ENCODE measurements around the gene PAPOLG.
"Not testable (repeated sequence)": the region's sequence is repeated elsewhere in the genome, so short reads cannot be mapped to it uniquely, and the experiment has no call there.

PAPOLG gene

DNA sequence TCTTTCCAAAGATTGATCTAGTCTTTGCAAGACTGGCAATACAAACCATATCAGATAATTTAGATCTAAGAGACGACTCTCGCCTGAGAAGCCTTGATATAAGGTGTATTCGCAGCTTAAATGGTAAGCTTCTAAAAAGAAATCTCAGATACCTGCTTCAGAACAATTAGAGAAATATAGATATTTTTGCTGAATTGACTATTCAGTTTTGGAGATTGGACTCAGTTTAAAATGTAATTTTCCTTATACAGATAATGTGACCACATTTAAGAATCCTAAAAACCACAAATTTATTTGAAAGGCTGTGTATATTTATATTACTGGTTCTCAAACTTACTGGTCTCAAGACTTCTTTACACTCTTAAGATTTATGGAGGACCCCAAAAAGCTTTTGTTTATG is 15.4 kb downstream of the PAPOLG start:
- in situ Hi-C loops (cut with HindIII; ENCODE audit: low sequenced_read_pairs), result no loop called here

DNA sequence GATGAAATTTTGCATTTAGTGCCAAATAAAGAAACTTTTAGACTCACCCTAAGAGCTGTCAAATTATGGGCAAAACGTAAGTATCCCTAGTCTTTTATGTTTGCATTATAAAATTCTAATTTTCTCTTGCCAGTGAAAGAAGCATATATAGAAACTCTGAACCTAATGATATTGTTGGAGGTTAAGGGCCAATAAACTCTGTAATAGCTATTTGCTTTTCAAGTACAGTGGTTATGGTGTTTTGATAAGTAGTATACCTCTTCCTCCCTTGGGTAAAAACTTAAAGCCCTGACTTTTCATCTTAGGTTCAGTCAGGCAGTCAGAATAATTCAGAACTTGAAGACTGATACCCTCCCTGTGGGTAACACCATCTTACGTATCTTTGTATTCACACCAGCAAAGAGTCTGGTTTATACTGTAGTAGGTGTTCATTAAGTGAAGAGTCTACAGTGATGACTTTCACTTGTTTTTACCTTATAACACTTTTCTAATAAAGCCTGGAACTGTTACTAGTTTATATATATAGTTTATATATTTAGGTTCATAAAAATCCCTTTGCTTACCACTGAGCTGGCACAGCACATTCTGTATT is 19.1 kb downstream of the PAPOLG start:
- in situ Hi-C loops (cut with HindIII; ENCODE audit: low sequenced_read_pairs), result no loop called here

DNA sequence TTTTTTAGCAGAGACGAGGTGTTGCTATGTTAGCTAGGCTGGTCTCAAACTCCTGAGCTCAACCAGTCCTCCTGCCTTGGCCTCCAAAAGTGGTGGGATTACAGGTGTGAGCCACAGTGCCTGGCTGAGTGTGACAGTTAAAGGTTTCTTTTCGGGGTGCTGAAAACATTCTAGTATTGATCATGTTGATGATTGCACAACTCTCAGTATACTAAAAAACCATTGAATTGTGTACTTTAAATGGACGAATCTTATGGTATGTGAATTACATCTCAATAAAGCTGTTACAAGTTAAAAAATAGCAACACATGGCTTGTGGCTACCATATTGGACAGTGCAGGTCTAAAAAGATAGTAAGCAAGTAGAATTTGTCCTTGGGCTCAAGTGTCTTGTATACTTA is 22.3 kb downstream of the PAPOLG start:
- in situ Hi-C loops (cut with HindIII; ENCODE audit: low sequenced_read_pairs), result no loop called here

DNA sequence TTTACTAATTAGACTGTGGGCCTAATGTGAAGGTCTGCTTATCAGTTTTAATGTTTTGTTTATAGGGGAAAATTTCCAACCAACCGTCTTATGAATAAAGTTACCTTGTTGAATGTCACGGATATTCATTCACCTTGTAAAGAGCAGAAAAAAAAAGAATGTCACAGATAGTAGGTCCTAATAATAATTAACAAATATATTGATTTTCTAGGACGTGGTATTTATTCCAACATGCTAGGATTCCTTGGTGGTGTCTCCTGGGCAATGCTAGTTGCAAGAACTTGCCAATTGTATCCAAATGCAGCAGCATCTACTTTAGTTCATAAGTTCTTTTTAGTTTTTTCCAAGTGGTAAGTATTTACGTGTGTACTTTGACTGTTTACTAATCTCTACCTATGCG is 23.4 kb downstream of the PAPOLG start:
- in situ Hi-C loops (cut with HindIII; ENCODE audit: low sequenced_read_pairs), result no loop called here

DNA sequence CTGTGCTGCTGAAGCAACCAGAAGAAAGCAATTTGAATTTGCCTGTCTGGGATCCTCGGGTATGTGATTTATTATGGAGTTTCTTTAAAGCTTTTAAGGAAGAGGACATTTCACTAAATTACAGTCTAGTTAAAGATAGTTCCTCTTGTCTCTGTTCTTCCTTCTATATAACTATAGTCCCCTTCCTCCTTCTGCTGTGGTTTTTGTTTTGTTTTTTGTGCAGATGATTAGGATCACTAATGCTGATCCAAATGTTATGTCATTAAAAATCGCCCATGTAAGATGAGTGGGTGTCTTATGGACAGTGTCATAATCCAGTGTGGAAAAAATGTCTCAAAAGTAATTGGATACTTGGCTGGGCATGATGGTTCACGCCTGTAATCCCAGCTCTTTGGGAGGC is 24.7 kb downstream of the PAPOLG start:
- in situ Hi-C loops (cut with HindIII; ENCODE audit: low sequenced_read_pairs), result loop anchor here (5.0 kb wide), 1 partner anchor 82 kb away; no protein-coding TSS in a partner anchor

DNA sequence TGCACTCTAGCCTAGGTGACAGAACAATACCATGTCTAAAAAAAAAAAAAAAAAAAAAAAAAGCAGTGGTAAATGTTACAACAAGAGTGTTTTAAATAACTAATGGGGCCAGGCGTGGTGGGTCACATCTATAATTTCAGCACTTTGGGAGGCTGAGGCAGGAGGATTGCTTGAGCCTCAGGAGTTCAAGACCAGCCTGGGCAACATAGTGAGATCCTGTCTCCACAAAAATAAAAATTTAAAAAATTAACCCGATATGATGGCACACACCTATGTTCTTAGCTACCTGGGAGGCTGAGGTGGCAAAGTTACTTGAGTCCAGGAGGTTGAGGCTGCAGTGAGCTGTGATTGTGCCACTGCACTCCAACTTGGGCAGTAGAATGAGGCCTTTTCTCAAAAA is 37.1 kb downstream of the PAPOLG start:
- in situ Hi-C loops (cut with HindIII; ENCODE audit: low sequenced_read_pairs), result no loop called here

DNA sequence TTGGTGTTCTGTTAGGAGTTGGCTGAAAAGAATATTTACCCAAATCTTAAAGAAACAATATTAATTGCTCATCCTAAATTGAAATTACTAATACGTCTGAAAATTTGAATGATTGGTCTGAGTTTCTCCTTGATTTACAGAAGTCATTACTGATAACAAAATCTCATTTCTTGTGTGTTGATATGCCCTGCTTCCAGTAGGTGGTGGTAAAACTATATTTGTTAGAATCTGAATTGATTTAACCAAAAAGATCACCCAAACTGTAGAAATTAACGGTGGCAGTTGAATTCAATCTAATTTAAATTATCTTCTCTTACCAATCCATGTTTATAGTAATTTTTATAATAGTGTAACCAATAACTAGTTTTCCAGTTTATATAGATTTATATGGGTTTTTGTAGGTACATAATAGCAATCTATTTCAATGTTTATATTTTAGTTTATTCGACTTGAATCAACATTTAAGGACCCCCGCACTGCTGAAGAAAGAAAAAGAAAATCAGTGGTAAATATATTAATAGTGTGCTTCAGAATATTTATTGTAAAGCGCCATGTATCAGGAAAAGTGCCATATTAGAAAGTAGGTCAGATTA is 38.3 kb downstream of the PAPOLG start:
- in situ Hi-C loops (cut with HindIII; ENCODE audit: low sequenced_read_pairs), result no loop called here

DNA sequence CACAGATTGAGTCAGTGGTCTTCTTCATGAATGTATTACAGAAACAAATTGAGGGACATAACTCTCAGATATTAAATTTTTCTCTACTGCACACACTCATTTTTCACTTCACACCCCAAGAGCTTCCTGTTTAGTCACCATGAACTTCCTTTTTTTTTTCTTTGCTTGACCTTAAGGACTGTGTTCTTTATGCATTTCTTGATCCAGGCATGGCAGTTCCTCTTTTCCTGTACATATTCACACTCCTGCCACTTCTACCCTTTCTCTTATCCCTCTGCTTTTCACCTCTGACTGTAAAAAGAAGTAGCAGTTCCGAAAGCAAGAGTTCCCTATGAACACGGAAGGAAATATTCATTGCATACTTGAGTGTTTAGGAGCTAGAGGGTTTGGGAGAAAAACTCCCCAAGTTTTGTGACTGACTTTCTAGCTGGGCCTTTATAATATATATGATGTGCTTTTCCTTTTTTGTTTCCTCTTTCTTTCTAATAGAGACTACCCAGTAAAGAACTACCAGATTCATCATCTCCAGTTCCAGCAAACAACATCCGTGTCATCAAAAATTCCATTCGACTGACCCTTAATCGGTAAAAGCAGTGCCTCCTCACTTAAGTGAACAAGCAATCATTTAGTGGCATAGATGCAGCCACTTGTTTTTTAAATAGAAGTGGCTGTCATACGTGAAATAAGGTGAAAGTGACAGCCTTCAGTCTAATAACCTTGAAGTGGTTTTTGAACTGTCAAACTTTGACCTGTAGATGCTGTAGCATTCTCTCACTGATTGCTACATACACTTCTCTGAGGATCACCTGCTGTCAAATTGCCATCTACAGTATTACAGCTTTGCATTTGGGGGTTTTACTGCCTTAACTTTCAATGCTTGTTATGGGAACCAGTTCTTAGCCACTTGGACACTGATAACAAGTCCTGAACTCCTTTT is 40.8 kb downstream of the PAPOLG start:
- in situ Hi-C loops (cut with HindIII; ENCODE audit: low sequenced_read_pairs), result no loop called here

DNA sequence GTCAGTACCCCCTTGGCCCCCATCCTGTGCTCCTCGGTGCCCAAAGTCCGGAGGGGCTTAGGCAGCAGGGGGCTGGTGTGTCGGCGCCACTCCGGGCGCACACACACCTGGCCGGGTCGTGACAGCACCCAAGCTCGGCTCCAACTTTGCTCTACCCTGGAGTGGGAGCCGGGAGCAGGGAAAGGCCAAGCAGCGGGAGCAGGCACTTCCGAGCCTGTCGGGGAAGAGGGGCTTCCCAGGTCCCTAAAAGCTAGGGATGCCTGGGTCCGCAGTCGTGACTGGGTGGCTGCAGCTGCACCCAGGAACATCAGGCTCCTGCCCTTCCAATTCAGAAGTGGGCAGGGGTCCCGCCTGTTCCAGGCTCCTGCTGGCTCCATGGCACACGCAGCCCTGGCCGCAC is 48.4 kb downstream of the PAPOLG start:
- in situ Hi-C loops (cut with HindIII; ENCODE audit: low sequenced_read_pairs), result no loop called here

DNA sequence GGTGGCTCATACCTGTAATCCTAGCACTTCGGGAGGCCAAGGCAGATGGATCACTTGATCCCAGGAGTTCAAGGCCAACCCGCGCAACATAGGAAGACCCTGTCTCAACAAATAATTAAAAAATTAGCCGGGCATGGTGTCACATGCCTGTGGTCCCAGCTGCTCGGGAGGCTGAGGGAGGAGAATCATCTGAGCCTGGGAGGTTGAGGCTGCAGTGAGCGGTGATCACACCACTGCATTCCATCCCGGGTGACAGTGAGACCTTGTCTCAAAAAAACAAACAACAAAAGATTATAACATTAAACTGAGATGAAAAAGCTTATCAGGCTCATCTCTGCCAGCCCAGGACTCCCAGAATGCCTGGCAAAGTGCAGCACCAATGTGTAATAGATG is 50.5 kb downstream of the PAPOLG start:
- in situ Hi-C loops (cut with HindIII; ENCODE audit: low sequenced_read_pairs), result no loop called here

DNA sequence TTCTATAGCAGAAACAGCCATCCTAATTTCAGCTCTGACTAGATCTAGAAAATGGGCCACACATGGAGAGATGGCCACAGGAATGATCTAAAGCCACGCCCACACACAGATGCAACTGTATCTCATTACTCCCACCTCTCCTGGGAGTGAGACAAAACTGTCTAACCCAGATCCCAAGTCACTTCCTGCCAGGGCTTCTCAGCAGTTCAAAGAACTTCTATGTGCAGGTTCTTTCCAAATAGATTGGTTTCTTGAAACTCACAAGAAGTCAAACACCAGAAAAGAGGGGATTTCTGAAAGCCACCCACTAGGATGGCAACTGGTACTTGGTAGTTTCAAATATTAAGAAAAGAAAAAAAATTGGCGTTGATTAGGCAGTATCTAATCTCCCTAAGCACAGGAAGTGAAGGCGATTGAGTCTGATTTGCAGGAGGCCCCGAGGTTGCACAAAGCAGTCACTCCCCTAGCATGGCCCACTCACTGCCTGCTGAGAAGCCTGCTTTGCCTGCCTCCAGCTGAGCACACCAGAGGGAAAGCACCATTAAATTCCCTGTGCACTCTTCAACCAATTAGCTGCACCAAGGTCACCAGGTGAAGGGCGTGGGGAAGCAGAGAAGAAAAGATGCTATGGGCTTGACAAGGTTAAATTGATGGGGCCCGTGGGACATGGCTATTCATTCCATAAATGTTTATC is 51.1 kb downstream of the PAPOLG start:
- in situ Hi-C loops (cut with HindIII; ENCODE audit: low sequenced_read_pairs), result no loop called here

DNA sequence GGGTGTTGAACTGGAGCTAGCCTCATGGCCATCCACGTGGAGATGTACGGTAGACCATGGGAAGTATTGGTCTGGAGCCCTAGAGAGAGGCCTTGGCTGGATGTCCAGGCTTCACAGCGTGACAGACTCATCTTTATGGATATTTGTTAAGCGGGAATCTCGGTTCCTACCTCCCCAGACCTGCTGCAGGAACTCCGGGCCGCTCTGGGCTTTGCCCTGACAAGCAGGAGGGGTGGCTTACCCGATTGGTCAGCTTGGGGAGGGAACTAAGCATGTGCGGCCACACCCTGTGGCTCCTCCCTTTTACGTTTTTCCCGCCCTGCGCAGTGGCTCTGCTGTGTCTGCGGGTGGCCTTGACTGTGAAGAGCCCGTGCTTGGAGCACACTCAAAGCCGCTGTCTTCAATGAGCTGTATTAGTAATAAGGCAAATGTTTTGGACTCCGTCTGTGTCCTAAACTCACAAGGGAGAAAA is 52.3 kb downstream of the PAPOLG start:
- in situ Hi-C loops (cut with HindIII; ENCODE audit: low sequenced_read_pairs), result no loop called here

DNA sequence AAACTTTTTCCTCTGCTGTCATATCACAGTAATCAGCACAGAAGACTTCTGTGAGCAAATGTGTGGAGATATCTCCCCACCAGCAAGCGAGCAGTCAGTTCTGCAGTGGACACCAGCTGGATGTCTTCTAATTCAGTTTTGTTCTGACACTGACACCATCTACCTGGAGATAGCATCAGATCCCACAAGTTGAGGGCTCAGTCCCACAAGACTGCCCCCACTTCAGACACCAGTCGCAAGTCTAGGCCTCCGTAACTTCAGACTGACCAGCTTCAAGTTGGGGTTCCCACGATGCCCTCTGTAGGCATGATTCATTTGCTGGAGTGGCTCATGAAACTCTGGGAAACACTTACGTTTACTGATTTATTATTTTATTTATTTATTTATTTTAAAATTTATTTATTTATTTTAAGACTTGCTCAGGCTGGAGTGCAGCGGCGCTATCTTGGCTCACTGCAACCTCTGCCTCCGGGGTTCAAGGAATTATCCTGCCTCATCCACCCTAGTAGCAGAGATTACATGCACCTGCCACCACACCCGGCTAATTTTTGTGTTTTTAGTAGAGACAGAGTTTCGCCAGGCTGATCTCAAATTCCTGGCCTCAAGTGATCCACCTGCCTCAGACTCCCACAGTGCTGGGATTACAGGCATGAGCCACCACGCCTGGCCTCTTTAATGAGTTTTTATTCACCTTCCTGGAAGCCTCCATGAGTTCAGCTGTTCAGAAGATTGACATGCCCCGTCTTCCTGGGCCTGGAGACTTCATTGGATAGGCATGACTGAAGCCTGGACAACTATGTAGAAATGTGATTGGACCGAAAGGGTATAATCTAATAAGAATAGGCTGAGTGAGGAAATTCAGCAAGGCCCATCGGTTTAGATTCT is 55.7 kb downstream of the PAPOLG start:
- in situ Hi-C loops (cut with HindIII; ENCODE audit: low sequenced_read_pairs), result no loop called here

DNA sequence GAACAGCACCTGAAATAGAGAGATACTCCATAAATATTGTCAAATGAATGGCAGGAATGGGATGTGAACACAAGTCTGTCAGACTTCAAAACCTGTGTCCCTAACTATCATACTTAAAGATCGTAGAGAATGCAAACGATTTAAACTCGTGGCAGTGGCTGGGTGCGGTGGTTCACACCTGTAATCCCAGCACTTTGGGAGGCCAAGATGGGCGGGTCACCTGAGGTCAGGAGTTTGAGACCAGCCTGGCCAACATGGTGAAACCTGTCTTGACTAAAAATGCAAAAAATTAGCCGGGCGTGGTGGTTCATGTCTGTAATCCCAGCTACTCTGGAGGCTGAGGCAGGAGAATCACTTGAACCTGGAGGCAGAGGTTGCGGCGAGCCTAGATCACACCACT is 61.1 kb downstream of the PAPOLG start:
- in situ Hi-C loops (cut with HindIII; ENCODE audit: low sequenced_read_pairs), result not testable (repeated sequence)

DNA sequence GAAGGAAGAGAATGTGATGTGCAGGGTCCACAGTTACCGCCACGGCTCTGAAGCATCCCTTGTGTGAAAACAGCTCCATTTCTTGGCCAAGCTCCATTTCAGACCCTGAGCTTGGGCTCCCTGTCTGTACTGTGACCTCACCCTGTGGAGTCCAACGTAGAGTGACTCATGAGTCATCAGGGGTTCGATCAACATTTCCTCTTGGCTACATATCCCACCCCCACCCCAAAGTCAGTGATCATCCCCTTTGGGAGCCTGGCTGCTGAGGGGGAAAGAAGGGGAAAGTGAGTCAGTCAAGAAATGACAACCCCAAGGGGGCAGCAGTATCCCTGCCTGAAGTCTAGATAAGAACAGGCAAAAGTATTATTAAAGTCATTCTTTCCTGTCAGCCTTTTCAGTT is 62.2 kb downstream of the PAPOLG start:
- in situ Hi-C loops (cut with HindIII; ENCODE audit: low sequenced_read_pairs), result no loop called here

DNA sequence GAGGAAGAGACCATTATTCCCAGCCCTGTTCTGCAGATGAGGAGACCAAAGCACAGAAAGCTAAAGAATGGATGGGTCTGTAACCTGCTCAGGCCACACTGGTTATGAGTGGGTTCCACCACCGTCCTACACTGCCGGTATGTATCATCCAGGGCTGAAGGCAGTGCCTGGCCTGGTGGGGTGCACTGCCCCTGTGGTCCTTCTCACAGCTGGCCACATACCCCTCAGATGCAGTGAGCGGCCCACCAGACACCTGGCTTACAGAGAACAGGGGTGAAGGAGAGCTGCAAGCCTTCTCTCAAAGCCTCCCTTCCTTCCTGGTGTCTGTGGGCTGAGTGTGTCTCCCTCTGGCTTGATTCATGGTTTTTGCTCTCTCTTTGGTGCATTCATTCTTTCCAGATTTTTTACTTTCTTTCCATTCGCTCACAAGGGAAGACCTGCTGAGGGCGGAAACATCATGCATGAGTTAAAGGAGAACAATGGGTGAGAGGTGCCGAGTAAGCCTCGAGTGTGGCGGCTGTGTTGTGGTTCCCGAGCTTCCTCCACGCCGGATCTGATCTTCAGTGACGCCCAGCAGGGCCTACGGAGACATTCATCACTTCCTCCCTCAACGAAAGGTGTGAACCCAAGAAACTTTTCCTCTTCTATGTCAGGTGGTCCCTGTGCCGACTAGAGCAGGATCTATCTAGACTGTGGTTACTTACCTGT is 63.2 kb downstream of the PAPOLG start:
- in situ Hi-C loops (cut with HindIII; ENCODE audit: low sequenced_read_pairs), result no loop called here

DNA sequence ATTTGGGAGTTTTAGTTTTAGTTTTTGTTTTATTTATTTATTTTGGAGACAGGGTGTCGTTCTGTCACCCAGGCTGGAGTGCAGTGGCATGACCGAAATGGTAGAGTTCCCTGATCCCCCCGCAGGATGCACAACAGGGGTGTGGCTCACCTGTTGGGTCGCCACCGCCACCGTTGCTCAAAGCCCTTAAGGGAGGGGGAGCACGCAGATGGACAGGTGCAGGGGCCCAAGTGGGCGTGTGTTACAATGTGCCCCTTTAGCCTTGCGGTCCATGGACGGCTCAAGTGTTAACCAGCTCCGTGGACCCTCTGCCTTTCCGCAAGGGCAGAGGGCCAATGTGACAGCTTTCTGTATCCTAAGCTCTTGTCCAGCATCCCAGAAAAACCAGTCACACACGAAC is 63.9 kb downstream of the PAPOLG start:
- in situ Hi-C loops (cut with HindIII; ENCODE audit: low sequenced_read_pairs), result no loop called here

DNA sequence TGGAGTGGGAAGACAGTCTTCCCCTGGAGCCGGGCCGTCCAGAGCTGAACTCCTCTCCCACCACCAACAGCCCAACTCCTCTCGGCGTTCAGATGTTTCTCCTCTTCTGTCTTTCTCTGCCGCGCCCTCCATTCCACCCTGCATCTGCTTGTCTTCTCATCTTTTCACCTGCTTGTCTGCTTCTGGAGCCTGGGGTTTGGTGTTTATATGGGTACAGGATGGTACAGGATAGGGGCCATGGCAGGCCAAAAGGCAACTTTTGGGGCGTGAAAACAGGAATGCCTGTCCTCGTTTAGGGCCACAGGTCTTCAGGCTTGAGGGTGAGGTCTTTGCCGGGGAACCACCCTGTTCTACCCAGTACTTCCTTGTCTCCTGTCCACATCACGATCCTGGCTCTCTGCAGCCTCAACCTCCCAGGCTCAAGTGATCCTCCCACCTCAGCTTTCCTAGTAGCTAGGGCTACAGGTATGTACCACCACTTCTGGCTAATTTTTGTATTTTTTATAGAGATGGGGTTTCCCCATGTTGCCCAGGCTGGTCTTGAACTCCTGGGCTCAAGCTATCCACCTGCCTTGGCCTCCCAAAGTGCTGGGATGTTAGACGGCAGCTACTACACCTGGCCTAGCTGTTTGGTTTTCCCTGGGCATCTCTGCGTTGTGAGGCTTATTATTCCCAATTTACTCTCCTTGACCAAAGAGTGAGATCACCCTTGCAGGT is 64.5 kb downstream of the PAPOLG start:
- in situ Hi-C loops (cut with HindIII; ENCODE audit: low sequenced_read_pairs), result no loop called here

DNA sequence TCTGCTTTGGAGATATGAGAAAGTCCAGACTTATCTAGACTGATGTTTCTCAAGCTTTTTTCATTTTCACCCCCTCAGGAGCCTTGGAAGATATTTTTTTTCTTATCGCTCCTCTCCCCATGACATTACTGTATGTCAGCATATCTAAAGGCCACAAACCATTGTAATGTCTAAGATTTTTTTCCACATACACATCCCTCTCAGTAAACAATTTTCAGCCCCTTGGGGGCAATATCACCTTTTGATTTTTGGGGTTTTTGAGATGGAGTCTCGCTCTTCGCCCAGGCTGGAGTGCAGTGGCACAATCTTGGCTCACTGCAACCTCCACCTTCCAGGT is 65.0 kb downstream of the PAPOLG start:
- in situ Hi-C loops (cut with HindIII; ENCODE audit: low sequenced_read_pairs), result no loop called here
